C4-2B (cell line): Measurements from ENCODE around the gene GNA15.

Experiments
- H3K27ac ChIP-seq: fragments of 450-650 bp; 2 replicates; pipeline ENCODE4 v1.5.1; 2017
- CTCF ChIP-seq: fragments of 450-650 bp; conservative IDR thresholded peaks from 2 replicates; pipeline ENCODE4 v1.5.1; 2017; ENCODE audit warnings: mild to moderate bottlenecking
- ZFX ChIP-seq: fragments of 450-650 bp; IDR thresholded peaks from 2 replicates; pipeline ENCODE4 v1.6.1; 2017

GNA15 gene

GRCh38 chr19:3132971-3133792 is 2.7 kb upstream of the GNA15 start:
- H3K27ac ChIP-seq = no peak overlapping the region
- no peak for TF ChIP-seq ZFX
- TF ChIP-seq CTCF = no peak

GRCh38 chr19:3133793-3134116 is 2.1 kb upstream of the GNA15 start:
- H3K27ac ChIP-seq = no peak overlapping the region
- TF ChIP-seq ZFX (no peak), CTCF (no peak)

GRCh38 chr19:3136684-3137055 is 837 bp downstream of the GNA15 start:
- TF ChIP-seq ZFX (no peak), CTCF (no peak)
- H3K27ac ChIP-seq = no peak overlapping the region

- H3K27ac ChIP-seq = no peak overlapping the region
- TF ChIP-seq ZFX (no peak), CTCF (no peak)
These were observed 1.3 kb downstream of the GNA15 start for GRCh38 chr19:3137119-3137518.

GRCh38 chr19:3138268-3138667 is 2.4 kb downstream of the GNA15 start:
- no peak for TF ChIP-seq CTCF
- TF ChIP-seq ZFX = no peak
- H3K27ac ChIP-seq = no peak overlapping the region

GRCh38 chr19:3140667-3141038 is 4.8 kb downstream of the GNA15 start:
- H3K27ac ChIP-seq = no peak overlapping the region
- TF ChIP-seq ZFX (no peak), CTCF (no peak)

- H3K27ac ChIP-seq = no peak overlapping the region
- TF ChIP-seq ZFX = no peak
- no peak for TF ChIP-seq CTCF
These were observed 6.4 kb downstream of the GNA15 start for GRCh38 chr19:3142292-3142670.
